Muscle layer of duodenum (tissue), 2 donors: ENCODE measurements around the gene NUP98.

Experiments used
- H3K27ac ChIP-seq: one replicate; pipeline ENCODE4 v1.7.0; 2013; ENCODE audit warnings: mild to moderate bottlenecking, low read length
- H3K27me3 ChIP-seq: one replicate; pipeline ENCODE4 v1.7.0; 2013; ENCODE audit warnings: low read depth, mild to moderate bottlenecking, control low read depth, low read length
- H3K36me3 ChIP-seq, 2 donors: one replicate each; pipeline ENCODE4 v1.7.0; 2013; ENCODE audit warnings: low read length in 2 of 2, control low read depth in 1 of 2, mild to moderate bottlenecking in 1 of 2; ENCODE audit not compliant: insufficient read depth in 2 of 2, control insufficient read depth in 1 of 2
- H3K4me1 ChIP-seq, 2 donors: one replicate each; pipeline ENCODE4 v1.7.0; 2013; ENCODE audit warnings: low read length in 2 of 2, mild to moderate bottlenecking in 2 of 2, control low read depth in 1 of 2, moderate library complexity in 1 of 2; ENCODE audit not compliant: insufficient read depth in 2 of 2, control insufficient read depth in 1 of 2
- H3K4me3 ChIP-seq, 2 donors: one replicate each; pipeline ENCODE4 v1.7.0; 2013; ENCODE audit warnings: low read length in 2 of 2, low read depth in 1 of 2, mild to moderate bottlenecking in 1 of 2
- H3K9me3 ChIP-seq, 2 donors: one replicate each; pipeline ENCODE4 v1.7.0; 2013; ENCODE audit warnings: low read length in 2 of 2, control low read depth in 1 of 2, mild to moderate bottlenecking in 1 of 2; ENCODE audit not compliant: control insufficient read depth in 1 of 2
- donor health status: healthy.

The NUP98 gene

GRCh38 chr11:3685923-3686322 is 111.4 kb downstream of the NUP98 start:
- no peak overlapping the region for H3K27ac ChIP-seq
- H3K4me3 ChIP-seq, result no peak overlapping the region
- H3K4me1 ChIP-seq, result no peaks in the 10 kb centered on the region
- no peaks in the 10 kb centered on the region for H3K9me3 ChIP-seq
- peaks cover 41 to 78% of the 10 kb centered on the region in 2 donors for H3K36me3 ChIP-seq
- H3K27me3 ChIP-seq, result no peaks in the 10 kb centered on the region

- no peak overlapping the region for H3K27ac ChIP-seq
- peaks cover 45 to 82% of the 10 kb centered on the region in 2 donors for H3K36me3 ChIP-seq
- H3K4me3 ChIP-seq, result no peak overlapping the region
- H3K4me1 ChIP-seq, result no peaks in the 10 kb centered on the region
- H3K27me3 ChIP-seq, result no peaks in the 10 kb centered on the region
- no peaks in the 10 kb centered on the region for H3K9me3 ChIP-seq
Measured at GRCh38 chr11:3684819-3685172, 112.6 kb downstream of the NUP98 start.

- H3K36me3 ChIP-seq, result peaks cover 51 to 82% of the 10 kb centered on the region in 2 donors
- no peaks in the 10 kb centered on the region for H3K9me3 ChIP-seq
- H3K4me1 ChIP-seq, result no peaks in the 10 kb centered on the region
- no peaks in the 10 kb centered on the region for H3K27me3 ChIP-seq
- H3K4me3 ChIP-seq, result no peak overlapping the region
- no peak overlapping the region for H3K27ac ChIP-seq
Measured at GRCh38 chr11:3684129-3684818, 113.1 kb downstream of the NUP98 start.

- no peaks in the 10 kb centered on the region for H3K4me1 ChIP-seq
- H3K27me3 ChIP-seq, result no peaks in the 10 kb centered on the region
- no peak overlapping the region for H3K4me3 ChIP-seq
- no peaks in the 10 kb centered on the region for H3K9me3 ChIP-seq
- H3K36me3 ChIP-seq, result peaks cover 60 to 88% of the 10 kb centered on the region in 2 donors
- no peak overlapping the region for H3K27ac ChIP-seq
Measured at GRCh38 chr11:3683039-3683438, 114.3 kb downstream of the NUP98 start.

- H3K27ac ChIP-seq, result no peak overlapping the region
- H3K27me3 ChIP-seq, result no peaks in the 10 kb centered on the region
- peaks cover 78 to 90% of the 10 kb centered on the region in 2 donors for H3K36me3 ChIP-seq
- H3K9me3 ChIP-seq, result no peaks in the 10 kb centered on the region
- H3K4me1 ChIP-seq, result no peaks in the 10 kb centered on the region
- no peak overlapping the region for H3K4me3 ChIP-seq
Measured at GRCh38 chr11:3679077-3679476, 118.3 kb downstream of the NUP98 start.

GRCh38 chr11:3675971-3676370 is 121.4 kb downstream of the NUP98 start:
- Histone ChIP-seq H3K36me3 (peaks cover 78 to 95% of the 10 kb centered on the region in 2 donors), H3K27ac (no peak overlapping the region)

GRCh38 chr11:3674189-3674588 is 123.2 kb downstream of the NUP98 start:
- H3K4me3 ChIP-seq, result no peak overlapping the region
- H3K4me1 ChIP-seq, result no peaks in the 10 kb centered on the region
- H3K36me3 ChIP-seq, result peaks cover 66 to 93% of the 10 kb centered on the region in 2 donors
- no peaks in the 10 kb centered on the region for H3K27me3 ChIP-seq
- no peak overlapping the region for H3K27ac ChIP-seq
- no peaks in the 10 kb centered on the region for H3K9me3 ChIP-seq

More at GRCh38 chr11:3675971-3676370, 121.4 kb downstream of the NUP98 start:
- no peaks in the 10 kb centered on the region for H3K9me3 ChIP-seq
- H3K4me3 ChIP-seq, result no peak overlapping the region
- no peaks in the 10 kb centered on the region for H3K27me3 ChIP-seq
- H3K4me1 ChIP-seq, result no peaks in the 10 kb centered on the region

- Histone ChIP-seq H3K27ac (no peak within 1 kb of the TSS), H3K9me3 (no peaks in the 10 kb centered on the region), H3K4me1 (no peaks in the 10 kb centered on the region), H3K4me3 (no peak within 1 kb of the TSS), H3K36me3 (peaks cover 54 to 92% of the 10 kb centered on the region in 2 donors), H3K27me3 (no peaks in the 10 kb centered on the region)
Measured at GRCh38 chr11:3671334-3672254, 125.8 kb downstream of the NUP98 start, which contains the start of gene CHRNA10. CHRNA10 (minus strand) TSS chr11:3671384; CDS start chr11:3671312, 72 bp downstream.

GRCh38 chr11:3669742-3670183 is 127.6 kb downstream of the NUP98 start:
- Histone ChIP-seq H3K27me3 (no peaks in the 10 kb centered on the region), H3K9me3 (no peaks in the 10 kb centered on the region), H3K4me3 (no peak overlapping the region), H3K4me1 (no peaks in the 10 kb centered on the region), H3K36me3 (peaks cover 37 to 94% of the 10 kb centered on the region in 2 donors), H3K27ac (no peak overlapping the region)

- Histone ChIP-seq H3K27me3 (no peaks in the 10 kb centered on the region), H3K36me3 (peaks cover 30 to 95% of the 10 kb centered on the region in 2 donors), H3K27ac (no peak overlapping the region)
Measured at GRCh38 chr11:3669128-3669527, 128.2 kb downstream of the NUP98 start.

More at GRCh38 chr11:3669128-3669527, 128.2 kb downstream of the NUP98 start:
- no peak overlapping the region for H3K4me3 ChIP-seq
- no peaks in the 10 kb centered on the region for H3K9me3 ChIP-seq
- no peaks in the 10 kb centered on the region for H3K4me1 ChIP-seq
